Cardiac fibroblast (primary cell): ENCODE data around the gene PC.
"Not testable (repeated sequence)": the region's sequence is repeated elsewhere in the genome, so short reads cannot be mapped to it uniquely, and the experiment has no call there.

Experiments
- DNase-seq, 2 donors: peaks; one replicate each; pipeline versions ENCODE4 v3.0.0 to v3.0.0-alpha.2; 2010; ENCODE audit warnings: low read depth in 2 of 2
- H3K4me3 ChIP-seq, 2 donors: replicated peaks in 1 of 2; 1 replicate in 1 of 2; 2 replicates in 1 of 2; pipeline ENCODE4 v1.5.1; 2011; ENCODE audit warnings: low read depth in 2 of 2, low read length in 2 of 2, mild to moderate bottlenecking in 2 of 2, moderate library complexity in 1 of 2
- TF ChIP-seq, protein P1 (sequence below): IDR thresholded peaks from one replicate; pipeline ENCODE4 v1.5.1; 2011; ENCODE audit warnings: low read depth, mild to moderate bottlenecking, low read length, inconsistent platforms

Gene PC

DNA sequence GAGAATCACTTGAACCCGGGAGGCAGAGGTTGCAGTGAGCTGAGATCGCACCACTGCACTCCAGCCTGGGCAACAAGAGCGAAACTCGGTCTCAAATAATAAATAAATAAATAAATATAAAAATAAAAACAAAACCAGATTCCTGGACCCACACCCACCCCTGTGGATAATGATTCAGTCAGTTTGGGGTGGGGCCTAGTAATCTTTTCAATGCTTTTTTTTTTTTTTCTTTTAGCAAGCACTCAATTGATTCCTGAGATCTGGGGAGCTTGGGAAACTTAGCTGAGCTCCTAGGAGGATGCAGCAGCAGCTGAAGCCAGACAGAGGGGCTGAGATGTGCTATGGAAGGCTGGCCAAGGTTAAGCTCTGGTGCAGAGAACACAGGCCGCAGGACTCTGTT is 4.6 kb upstream of the PC start:
- no peak overlapping the region for H3K4me3 ChIP-seq
- TF ChIP-seq, protein P1, sequence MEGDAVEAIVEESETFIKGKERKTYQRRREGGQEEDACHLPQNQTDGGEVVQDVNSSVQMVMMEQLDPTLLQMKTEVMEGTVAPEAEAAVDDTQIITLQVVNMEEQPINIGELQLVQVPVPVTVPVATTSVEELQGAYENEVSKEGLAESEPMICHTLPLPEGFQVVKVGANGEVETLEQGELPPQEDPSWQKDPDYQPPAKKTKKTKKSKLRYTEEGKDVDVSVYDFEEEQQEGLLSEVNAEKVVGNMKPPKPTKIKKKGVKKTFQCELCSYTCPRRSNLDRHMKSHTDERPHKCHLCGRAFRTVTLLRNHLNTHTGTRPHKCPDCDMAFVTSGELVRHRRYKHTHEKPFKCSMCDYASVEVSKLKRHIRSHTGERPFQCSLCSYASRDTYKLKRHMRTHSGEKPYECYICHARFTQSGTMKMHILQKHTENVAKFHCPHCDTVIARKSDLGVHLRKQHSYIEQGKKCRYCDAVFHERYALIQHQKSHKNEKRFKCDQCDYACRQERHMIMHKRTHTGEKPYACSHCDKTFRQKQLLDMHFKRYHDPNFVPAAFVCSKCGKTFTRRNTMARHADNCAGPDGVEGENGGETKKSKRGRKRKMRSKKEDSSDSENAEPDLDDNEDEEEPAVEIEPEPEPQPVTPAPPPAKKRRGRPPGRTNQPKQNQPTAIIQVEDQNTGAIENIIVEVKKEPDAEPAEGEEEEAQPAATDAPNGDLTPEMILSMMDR = no peak
- no peak for DNase-seq

DNA sequence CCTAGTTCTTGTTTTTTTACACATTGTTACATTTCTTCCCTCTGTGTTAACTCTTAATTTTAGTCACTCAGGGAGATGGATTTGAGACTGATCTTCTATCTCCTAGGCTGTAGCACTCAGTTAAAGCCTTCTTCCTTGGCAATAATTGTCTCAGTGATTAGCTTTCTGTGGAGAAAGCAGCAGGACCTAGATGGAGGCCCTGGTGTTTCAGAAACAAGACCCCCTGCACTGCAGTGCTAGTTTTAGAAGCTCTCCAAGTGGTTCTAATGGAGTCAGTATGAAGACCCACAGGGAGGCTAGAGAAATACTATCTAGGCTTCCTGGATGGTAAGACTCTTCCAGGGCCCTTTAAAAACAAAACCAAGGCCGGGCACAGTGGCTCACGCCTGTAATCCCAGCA is 4.1 kb upstream of the PC start:
- DNase-seq = no peak
- TF ChIP-seq, protein P1 = no peak
- H3K4me3 ChIP-seq = no peak overlapping the region

DNA sequence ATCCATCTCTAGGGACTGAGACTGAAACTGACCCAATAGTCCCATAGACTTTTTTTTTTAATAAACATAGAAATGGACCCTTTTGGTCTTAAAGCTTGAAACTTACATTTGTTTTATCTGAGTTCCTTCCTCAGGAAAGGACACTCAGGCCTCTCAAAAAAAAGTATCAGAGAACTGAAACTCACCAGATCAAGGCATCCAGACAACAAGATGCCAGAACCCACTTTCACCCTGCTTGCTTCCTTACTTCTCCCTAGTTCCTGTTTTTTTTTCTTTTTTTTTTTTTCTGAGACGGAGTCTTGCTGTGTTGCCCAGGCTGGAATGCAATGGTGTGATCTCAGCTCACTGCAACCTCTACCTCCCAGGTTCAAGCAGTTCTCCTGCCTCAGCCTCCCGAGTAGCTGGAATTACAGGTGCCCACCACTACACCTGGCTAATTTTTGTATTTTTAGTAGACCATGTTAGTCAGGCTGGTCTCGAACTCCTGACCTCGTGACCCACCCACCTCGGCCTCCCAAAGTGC is 3.6 kb upstream of the PC start:
- not testable (repeated sequence) for DNase-seq, H3K4me3 ChIP-seq

DNA sequence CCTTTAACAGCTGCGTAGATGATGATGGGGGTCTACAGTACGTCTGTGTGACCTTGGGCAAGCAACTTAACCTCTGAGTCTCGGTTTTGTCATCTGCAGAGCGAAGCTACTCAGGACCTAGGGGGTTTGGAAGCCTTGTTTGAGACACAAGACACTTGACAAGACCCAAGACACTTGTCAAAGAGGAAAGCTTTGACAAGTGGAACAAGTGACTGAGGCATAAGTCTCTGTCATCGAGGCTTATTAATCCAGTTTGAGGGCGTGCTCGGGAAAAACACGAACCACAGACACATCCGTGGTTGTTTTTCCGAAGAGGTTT is 732 bp upstream of the PC start:
- TF ChIP-seq, protein P1 = no peak
- H3K4me3 ChIP-seq = peak overlapping the region; percentile 15 to 26
- DNase-seq = no peak

DNA sequence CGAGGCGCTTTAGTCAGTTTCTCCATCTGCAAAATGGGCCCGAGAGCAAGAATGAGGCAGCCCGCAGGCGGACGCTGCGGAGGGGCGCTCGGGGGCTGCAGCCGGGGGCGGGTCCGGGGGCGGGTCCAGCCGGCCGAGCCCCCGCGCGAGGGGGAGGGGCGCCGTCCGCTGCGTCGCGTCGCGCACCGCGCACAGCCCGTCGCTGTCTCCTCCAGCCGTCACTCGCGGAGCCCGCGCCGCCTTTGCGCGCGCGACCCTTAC is 282 bp downstream of the PC start:
- peak overlapping the region; percentile 56 to 75 for H3K4me3 ChIP-seq
- DNase-seq = no peak
- TF ChIP-seq, protein P1 = no peak

DNA sequence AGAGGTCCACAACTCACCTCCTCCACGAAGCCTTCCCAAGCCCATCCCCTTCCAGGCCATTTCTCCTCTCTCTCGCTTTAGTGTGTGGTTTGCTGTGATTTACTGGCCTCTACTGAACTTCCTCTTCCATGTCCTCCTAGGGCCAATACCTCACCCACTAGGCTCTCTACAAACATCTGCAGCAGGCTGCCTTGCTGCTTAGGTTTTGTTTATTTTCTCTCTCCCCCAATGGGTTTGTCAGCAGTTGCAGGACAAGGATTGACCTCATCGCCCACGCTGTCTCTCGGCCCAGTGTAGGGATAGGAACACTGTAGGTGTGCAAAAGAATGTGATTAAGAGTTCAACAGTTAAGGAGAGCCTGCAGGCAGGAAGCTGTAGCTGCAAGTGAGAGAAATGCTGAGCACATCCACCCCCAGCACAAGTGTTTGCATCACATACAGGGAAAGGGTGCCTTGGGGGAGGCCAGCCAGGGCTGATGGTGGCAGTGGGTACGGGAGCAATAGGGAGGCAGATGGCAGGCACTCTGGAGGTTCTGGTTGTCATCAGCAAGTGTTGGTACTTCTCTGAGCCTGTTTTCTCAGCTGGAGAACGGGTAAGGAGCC is 1.4 kb downstream of the PC start:
- peak overlapping the region in 1 of 2 donors; percentile 75 for H3K4me3 ChIP-seq
- DNase-seq = peak; percentile 64 to 72
- TF ChIP-seq, protein P1 = peak; percentile 26

DNA sequence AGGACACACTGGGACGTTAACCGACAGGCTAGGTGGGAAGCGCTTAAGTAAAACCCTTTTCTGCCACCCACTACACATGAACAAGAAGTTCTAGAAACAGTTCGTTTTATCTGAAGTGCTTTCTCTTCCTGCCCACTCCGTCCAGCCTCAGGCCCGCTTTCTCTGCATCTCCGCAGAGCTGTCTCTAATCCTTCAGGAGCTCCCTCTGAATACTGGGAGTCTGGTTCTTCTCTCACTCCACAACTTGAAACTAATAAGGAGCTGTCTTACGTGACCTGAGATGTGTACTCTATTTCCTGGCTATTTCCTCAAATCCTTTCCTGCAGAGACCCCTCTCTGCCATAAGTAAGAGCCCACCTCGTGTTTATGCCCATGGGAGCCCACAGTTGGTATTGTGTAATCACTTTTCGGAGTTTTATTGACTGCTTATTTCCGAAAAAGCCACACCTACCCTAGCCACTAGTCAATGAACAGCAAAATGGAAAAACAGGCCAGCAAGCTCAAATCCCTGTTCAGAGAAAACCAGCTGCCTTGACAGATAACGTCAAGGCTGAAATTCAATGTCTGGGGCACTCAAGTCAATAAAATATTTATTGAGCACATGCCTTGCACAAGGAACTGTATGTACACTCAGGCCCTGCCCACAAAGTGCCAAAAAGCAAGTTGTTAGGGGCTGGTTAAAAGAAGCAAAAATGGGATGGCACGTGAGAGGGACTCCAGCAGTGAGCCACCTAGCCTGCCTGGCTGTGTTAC is 4.9 kb downstream of the PC start:
- DNase-seq = no peak
- H3K4me3 ChIP-seq = no peak overlapping the region
- TF ChIP-seq, protein P1 = no peak
